ENCODE results near the gene DOCK1.

- TF ChIP-seq REST (IDR thresholded peaks at IDR 0.05; ENCODE audit: borderline replicate concordance): no peak
- TF ChIP-seq CTCF (IDR thresholded peaks at IDR 0.05; ENCODE audit: poor library complexity, severe bottlenecking): no peak
Observed at GRCh38 chr10:127186813-127187212, 281.6 kb downstream of the DOCK1 start.

Data from neural cell (in vitro differentiated cells).